Vagina (tissue), 2 donors: ENCODE measurements around the gene MDK. TPM values are rescaled to one million over a fixed set of nuclear protein-coding genes. Genes with fewer than 3 reads are reported as not detected.

Source experiments
- DNase-seq, 2 donors: peaks; one replicate each; pipeline ENCODE4 v3.0.0-alpha.2; 2017; ENCODE audit errors: extremely low spot score in 2 of 2
- H3K27ac ChIP-seq: fragments of 200-600 bp; sonication (generic); one replicate; pipeline ENCODE4 v1.5.1; 2019
- H3K27me3 ChIP-seq: fragments of 200-600 bp; sonication (generic); one replicate; pipeline ENCODE4 v1.5.1; 2019
- H3K36me3 ChIP-seq, 2 donors: fragments of 200-600 bp; sonication (generic); one replicate each; pipeline ENCODE4 v1.5.1; 2017 to 2019
- H3K4me1 ChIP-seq: fragments of 200-600 bp; sonication (generic); one replicate; pipeline ENCODE4 v1.5.1; 2019
- H3K4me3 ChIP-seq, 2 donors: fragments of 200-600 bp; sonication (generic); 1 replicate in 1 of 2; 2 replicates in 1 of 2; pipeline ENCODE4 v1.5.1; 2016 to 2019
- H3K9me3 ChIP-seq: fragments of 200-600 bp; sonication (generic); one replicate; pipeline ENCODE4 v1.5.1; 2019
- CTCF ChIP-seq, 3 experiments: fragments of 450-650 bp in 2 of 3; fragments of 200-600 bp in 1 of 3; sonication (generic) in 1 of 3; IDR thresholded peaks; one replicate each; pipeline ENCODE4 v1.5.1; 2017 to 2019; ENCODE audit warnings: antibody characterized with exemption in 3 of 3, mild to moderate bottlenecking in 2 of 3, moderate library complexity in 2 of 3
- POLR2A ChIP-seq, 2 donors: fragments of 450-650 bp; IDR thresholded peaks; one replicate each; pipeline ENCODE4 v1.6.1; 2017; ENCODE audit warnings: antibody characterized with exemption in 2 of 2, mild to moderate bottlenecking in 2 of 2, moderate library complexity in 2 of 2
- POLR2AphosphoS5 ChIP-seq, 2 donors: sonication (generic); formaldehyde crosslinking; IDR thresholded peaks; one replicate each; pipeline ENCODE4 v1.9.0; 2017; ENCODE audit warnings: antibody characterized with exemption in 2 of 2, mild to moderate bottlenecking in 2 of 2, low read depth in 1 of 2; ENCODE audit not compliant: insufficient read depth in 1 of 2
- intact Hi-C: fragments of 100-400 bp; cut with DNase I; formaldehyde crosslinking; loops from one replicate; pipeline ENCODE4 v1.15.1; 2023
- total RNA-seq: library from RNA; depleted of rRNA; stranded (reverse); fragments of >200 nt; gene quantifications from one replicate; pipeline ENCODE4 v1.2.3, GENCODE V29; 2016

MDK gene
- total RNA-seq, 1 donor from 2014 or later = 142 TPM

- Histone ChIP-seq H3K9me3 (no peaks in the 10 kb centered on the region), H3K4me3 (no peak overlapping the region), H3K4me1 (peaks cover 10% of the 10 kb centered on the region), H3K27ac (no peak overlapping the region), H3K27me3 (no peaks in the 10 kb centered on the region), H3K36me3 (peaks cover 0 to 42% of the 10 kb centered on the region in 2 donors)
- intact Hi-C loops = no loop called here
- DNase-seq = no peak
- TF ChIP-seq POLR2A (IDR thresholded peaks at IDR 0.05) (no peak), POLR2AphosphoS5 (IDR thresholded peaks at IDR 0.05; ENCODE audit: insufficient read depth in 1 of 2, low read depth in 1 of 2) (no peak), CTCF (IDR thresholded peaks at IDR 0.05) (no peak)
Measured at GRCh38 chr11:46376258-46377050, 5.0 kb upstream of the MDK start.

- DNase-seq = no peak
- peaks cover 16% of the 10 kb centered on the region for H3K4me1 ChIP-seq
- no peaks in the 10 kb centered on the region for H3K9me3 ChIP-seq
- intact Hi-C loops = no loop called here
- TF ChIP-seq POLR2AphosphoS5 (IDR thresholded peaks at IDR 0.05; ENCODE audit: insufficient read depth in 1 of 2, low read depth in 1 of 2) (no peak), CTCF (IDR thresholded peaks at IDR 0.05) (no peak), POLR2A (IDR thresholded peaks at IDR 0.05) (no peak)
- no peak overlapping the region for H3K27ac ChIP-seq
- no peak overlapping the region for H3K4me3 ChIP-seq
- no peaks in the 10 kb centered on the region for H3K27me3 ChIP-seq
- H3K36me3 ChIP-seq = peaks cover 0 to 34% of the 10 kb centered on the region in 2 donors
Measured at GRCh38 chr11:46377290-46377689, 4.2 kb upstream of the MDK start.

- Histone ChIP-seq H3K27ac (no peak overlapping the region), H3K4me1 (peaks cover 21% of the 10 kb centered on the region), H3K27me3 (no peaks in the 10 kb centered on the region), H3K9me3 (no peaks in the 10 kb centered on the region), H3K36me3 (peaks cover 0 to 29% of the 10 kb centered on the region in 2 donors), H3K4me3 (no peak overlapping the region)
- intact Hi-C loops = no loop called here
- DNase-seq = no peak
- TF ChIP-seq POLR2A (IDR thresholded peaks at IDR 0.05) (no peak), POLR2AphosphoS5 (IDR thresholded peaks at IDR 0.05; ENCODE audit: insufficient read depth in 1 of 2, low read depth in 1 of 2) (no peak), CTCF (IDR thresholded peaks at IDR 0.05) (no peak)
Measured at GRCh38 chr11:46377831-46378230, 3.6 kb upstream of the MDK start.

GRCh38 chr11:46378296-46378695, 3.2 kb upstream of the MDK start:
- Histone ChIP-seq H3K4me3 (no peak overlapping the region), H3K9me3 (no peaks in the 10 kb centered on the region), H3K27me3 (no peaks in the 10 kb centered on the region), H3K36me3 (peaks cover 0 to 28% of the 10 kb centered on the region in 2 donors), H3K4me1 (peaks cover 23% of the 10 kb centered on the region), H3K27ac (no peak overlapping the region)
- TF ChIP-seq POLR2A (IDR thresholded peaks at IDR 0.05) (no peak), CTCF (IDR thresholded peaks at IDR 0.05) (no peak), POLR2AphosphoS5 (IDR thresholded peaks at IDR 0.05; ENCODE audit: insufficient read depth in 1 of 2, low read depth in 1 of 2) (no peak)
- intact Hi-C loops = no loop called here
- DNase-seq = no peak

- no peak for DNase-seq
- no peaks in the 10 kb centered on the region for H3K9me3 ChIP-seq
- intact Hi-C loops = no loop called here
- no peaks in the 10 kb centered on the region for H3K27me3 ChIP-seq
- H3K4me3 ChIP-seq = no peak overlapping the region
- peaks cover 0 to 28% of the 10 kb centered on the region in 2 donors for H3K36me3 ChIP-seq
- H3K27ac ChIP-seq = no peak overlapping the region
- TF ChIP-seq CTCF (IDR thresholded peaks at IDR 0.05) (no peak), POLR2A (IDR thresholded peaks at IDR 0.05) (no peak), POLR2AphosphoS5 (IDR thresholded peaks at IDR 0.05; ENCODE audit: insufficient read depth in 1 of 2, low read depth in 1 of 2) (no peak)
- peaks cover 23% of the 10 kb centered on the region for H3K4me1 ChIP-seq
Measured at GRCh38 chr11:46378811-46379481, 2.5 kb upstream of the MDK start.
